GM23338 (cell line): ENCODE data around the gene DNM2.

Source experiments
- CREB1 ChIP-seq: fragments of 250-450 bp; sonication (Bioruptor Pico); IDR thresholded peaks from 2 replicates; pipeline ENCODE4 v1.5.0; 2020; ENCODE audit warnings: low read depth, mild to moderate bottlenecking, moderate library complexity
- CTCF ChIP-seq, 2 experiments: fragments of 200-600 bp in 1 of 2; sonication (generic) in 1 of 2; conservative IDR thresholded peaks; 2 replicates each; pipeline versions ENCODE4 v1.5.1 to v1.6.1; 2016 to 2017; ENCODE audit warnings: antibody characterized with exemption in 2 of 2, low read depth in 2 of 2, mild to moderate bottlenecking in 2 of 2, moderate library complexity in 1 of 2
- EZH2 ChIP-seq: fragments of 200-600 bp; sonication (generic); IDR thresholded peaks from one replicate; pipeline ENCODE4 v1.8.0; 2017; ENCODE audit warnings: antibody characterized with exemption, mild to moderate bottlenecking, low read depth; ENCODE audit not compliant: unreplicated experiment
- EZH2phosphoT487 ChIP-seq: fragments of 200-600 bp; sonication (generic); IDR thresholded peaks from one replicate; pipeline ENCODE4 v1.8.1; 2018; ENCODE audit warnings: antibody characterized with exemption; ENCODE audit not compliant: unreplicated experiment
- JUNB ChIP-seq: IDR thresholded peaks from one replicate; pipeline ENCODE4 v1.6.1; 2016; ENCODE audit warnings: antibody characterized with exemption; ENCODE audit not compliant: unreplicated experiment
- NANOG ChIP-seq: IDR thresholded peaks from 2 replicates; pipeline ENCODE4 v1.6.1; 2016; ENCODE audit warnings: antibody characterized with exemption, borderline replicate concordance
- POLR2AphosphoS5 ChIP-seq: IDR thresholded peaks from 2 replicates; pipeline ENCODE4 v1.6.1; 2016; ENCODE audit warnings: antibody characterized with exemption, low read depth

GRCh38 chr19:10766671-10767201 is 48.9 kb downstream of the DNM2 start:
- TF ChIP-seq CTCF (conservative IDR thresholded peaks at IDR 0.05; ENCODE audit: low read depth in 2 of 2) (no peak), POLR2AphosphoS5 (no peak), EZH2 (no peak), EZH2phosphoT487 (no peak), CREB1 (CRISPR knock-in tag) (no peak), JUNB (no peak), NANOG (no peak)
